HG02610 (cell line): Measurements from ENCODE around the gene GALNT10.
"Not testable (repeated sequence)": the region's sequence is repeated elsewhere in the genome, so short reads cannot be mapped to it uniquely, and the experiment has no call there.

Experiments used
- ATAC-seq: cut with Tn5 transposase; IDR thresholded peaks from one replicate; pipeline ENCODE4 v1.9.1; 2021; ENCODE audit warnings: mild to moderate bottlenecking, moderate library complexity; ENCODE audit not compliant: unreplicated experiment

GALNT10 gene

GRCh38 chr5:154190595-154191304 lies at the start of gene GALNT10:
Gene GALNT10, plus strand, starts transcription at chr5:154190733. Its CDS starts 134 bp downstream, at chr5:154190867.
- peak; percentile 77 for ATAC-seq

GRCh38 chr5:154141745-154142221 lies 48.8 kb upstream of the GALNT10 start:
- no peak for ATAC-seq

- no peak for ATAC-seq
Observed at GRCh38 chr5:154143211-154143641, 47.3 kb upstream of the GALNT10 start.

GRCh38 chr5:154145268-154145667 lies 45.3 kb upstream of the GALNT10 start:
- ATAC-seq = no peak

- ATAC-seq = no peak
Observed at GRCh38 chr5:154146409-154146808, 44.1 kb upstream of the GALNT10 start.

GRCh38 chr5:154147666-154148065 lies 42.9 kb upstream of the GALNT10 start:
- no peak for ATAC-seq

- ATAC-seq = not testable (repeated sequence)
Observed at GRCh38 chr5:154150471-154150870, 40.1 kb upstream of the GALNT10 start.

GRCh38 chr5:154157483-154158378 lies 32.8 kb upstream of the GALNT10 start:
- no peak for ATAC-seq

GRCh38 chr5:154158379-154158737 lies 32.2 kb upstream of the GALNT10 start:
- no peak for ATAC-seq

- no peak for ATAC-seq
Observed at GRCh38 chr5:154159343-154159742, 31.2 kb upstream of the GALNT10 start.

GRCh38 chr5:154162539-154163151 lies 27.9 kb upstream of the GALNT10 start:
- ATAC-seq = no peak

GRCh38 chr5:154163327-154164248 lies 26.9 kb upstream of the GALNT10 start:
- no peak for ATAC-seq

GRCh38 chr5:154164249-154164581 lies 26.3 kb upstream of the GALNT10 start:
- no peak for ATAC-seq

GRCh38 chr5:154165886-154166285 lies 24.6 kb upstream of the GALNT10 start:
- ATAC-seq = no peak

- no peak for ATAC-seq
Observed at GRCh38 chr5:154166901-154167791, 23.4 kb upstream of the GALNT10 start.

GRCh38 chr5:154168395-154168794 lies 22.1 kb upstream of the GALNT10 start:
- no peak for ATAC-seq

- no peak for ATAC-seq
Observed at GRCh38 chr5:154172785-154173184, 17.7 kb upstream of the GALNT10 start.

- no peak for ATAC-seq
Observed at GRCh38 chr5:154174091-154174490, 16.4 kb upstream of the GALNT10 start.

- ATAC-seq = no peak
Observed at GRCh38 chr5:154176181-154176580, 14.4 kb upstream of the GALNT10 start.
